Placental epithelial cell (primary cell): ENCODE data around the gene PIERCE2. TPM values are rescaled to one million over a fixed set of nuclear protein-coding genes. Genes with fewer than 3 reads are reported as not detected.

Source experiments
- total RNA-seq: library from RNA; depleted of rRNA; stranded (reverse); fragments of >200 nt; gene quantifications from 2 replicates; pipeline ENCODE4 v1.2.3, GENCODE V29; 2012

The PIERCE2 gene
- total RNA-seq, result 0.79 and 2.2 TPM in 2 replicates

GRCh38 chr15:55408012-55408928 lies at the start of gene PIERCE2, which contains the start of gene CCPG1:
Gene PIERCE2 (plus strand): TSS chr15:55408495. CDS start chr15:55408769, 274 bp downstream.
Gene CCPG1 (minus strand): TSS chr15:55408359. CDS start chr15:55389424, 18,935 bp downstream.

Other genes with a start within 250 kb of the PIERCE2 start
- gene RSL24D1, start 211.6 kb upstream of the PIERCE2 start, total RNA-seq, result 61.8 and 76.2 TPM in 2 replicates
- gene RAB27A, start 118.7 kb upstream of the PIERCE2 start, total RNA-seq, result 5.7 and 6.3 TPM in 2 replicates
- 6.8 and 8.6 TPM in 2 replicates for gene PIGBOS1, start 89.4 kb upstream of the PIERCE2 start, total RNA-seq
- 12.2 and 18.8 TPM in 2 replicates for gene PIGB, start 89.3 kb upstream of the PIERCE2 start, total RNA-seq
- 18.8 and 32.0 TPM in 2 replicates for gene CCPG1, start 136 bp upstream of the PIERCE2 start, total RNA-seq
- 0.79 and 0.87 TPM in 2 replicates for gene DNAAF4, start 99.7 kb downstream of the PIERCE2 start, total RNA-seq
- 15.4 and 23.9 TPM in 2 replicates for gene PYGO1, start 179.8 kb downstream of the PIERCE2 start, total RNA-seq